ENCODE measurements around the gene HORMAD2. TPM values are rescaled to one million over a fixed set of nuclear protein-coding genes. Genes with fewer than 3 reads are reported as not detected.

HORMAD2 gene
- total and polyA plus RNA-seq, 9 donors, result not detected

- peaks cover 7% of the 10 kb centered on the region for H3K27me3 ChIP-seq (ENCODE audit: control insufficient read depth, insufficient read depth, low read length)
- no peaks in the 10 kb centered on the region for H3K36me3 ChIP-seq (ENCODE audit: control insufficient read depth, insufficient read depth, low read length)
- no peaks in the 10 kb centered on the region for H3K4me1 ChIP-seq (ENCODE audit: control insufficient read depth, insufficient read depth, low read length)
- H3K9me3 ChIP-seq (replicated peaks; ENCODE audit: control insufficient read depth, low read depth, low read length), result no peaks in the 10 kb centered on the region
- no CpG with 5 or more reads among the region's 1 CpG for WGBS (ENCODE audit: insufficient coverage)
- no peak for DNase-seq
- no peak overlapping the region for H3K27ac ChIP-seq (ENCODE audit: low read length)
- no peak overlapping the region for H3K4me3 ChIP-seq (ENCODE audit: low read length)
Measured at GRCh38 chr22:30123463-30123862, 43.2 kb downstream of the HORMAD2 start.

DNA sequence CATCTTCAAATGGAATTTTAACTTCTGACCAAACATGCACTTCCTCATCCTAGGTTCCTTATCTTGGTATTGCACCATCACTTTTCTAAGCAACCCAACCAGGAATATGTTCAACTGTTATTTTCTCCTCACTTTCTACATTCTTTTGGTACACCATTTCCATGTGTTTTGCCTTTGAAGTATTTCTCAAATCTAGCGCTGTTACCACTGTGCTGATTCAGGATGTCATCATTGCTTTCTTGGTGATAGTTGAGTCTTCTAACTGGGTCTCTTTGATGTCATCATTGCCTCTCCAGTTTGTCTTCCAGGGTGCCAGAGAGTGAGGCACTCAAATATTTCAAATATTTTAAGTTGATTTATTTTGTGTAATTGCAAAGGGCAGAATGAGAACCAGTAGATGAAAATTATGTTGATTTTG is 47.5 kb downstream of the HORMAD2 start:
- Histone ChIP-seq H3K36me3 (ENCODE audit: control insufficient read depth, insufficient read depth, low read length) (no peaks in the 10 kb centered on the region), H3K4me1 (ENCODE audit: control insufficient read depth, insufficient read depth, low read length) (no peaks in the 10 kb centered on the region), H3K4me3 (ENCODE audit: low read length) (no peak overlapping the region), H3K27me3 (ENCODE audit: control insufficient read depth, insufficient read depth, low read length) (peaks cover 5% of the 10 kb centered on the region), H3K27ac (ENCODE audit: low read length) (no peak overlapping the region), H3K9me3 (replicated peaks; ENCODE audit: control insufficient read depth, low read depth, low read length) (no peaks in the 10 kb centered on the region)
- WGBS (ENCODE audit: insufficient coverage), result no CpG with 5 or more reads among the region's 1 CpG
- DNase-seq, result no peak

DNA sequence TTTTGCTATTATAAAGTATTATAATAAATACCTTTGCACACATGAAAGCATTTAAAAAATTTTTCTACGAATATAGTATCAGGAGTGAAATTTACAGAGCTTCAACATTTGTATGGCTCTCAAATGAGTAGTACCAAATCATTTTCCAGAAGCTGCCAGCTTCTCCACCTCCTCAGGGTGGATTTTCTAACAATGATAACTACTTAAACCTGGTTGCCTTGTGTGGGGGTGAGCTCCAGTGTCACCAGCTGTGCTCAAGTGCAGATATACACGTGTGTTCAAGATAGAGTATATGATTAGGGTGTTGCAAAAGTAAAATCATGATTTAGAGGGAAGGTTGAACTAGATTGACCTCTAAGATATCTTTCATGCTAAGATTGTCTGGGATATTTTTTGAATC is 48.2 kb downstream of the HORMAD2 start:
- DNase-seq, result no peak
- no peaks in the 10 kb centered on the region for H3K4me1 ChIP-seq (ENCODE audit: control insufficient read depth, insufficient read depth, low read length)
- H3K36me3 ChIP-seq (ENCODE audit: control insufficient read depth, insufficient read depth, low read length), result no peaks in the 10 kb centered on the region
- no peak overlapping the region for H3K27ac ChIP-seq (ENCODE audit: low read length)
- H3K27me3 ChIP-seq (ENCODE audit: control insufficient read depth, insufficient read depth, low read length), result peaks cover 2% of the 10 kb centered on the region
- no peak overlapping the region for H3K4me3 ChIP-seq (ENCODE audit: low read length)
- no peaks in the 10 kb centered on the region for H3K9me3 ChIP-seq (replicated peaks; ENCODE audit: control insufficient read depth, low read depth, low read length)
- no CpG with 5 or more reads among the region's 2 CpGs for WGBS (ENCODE audit: insufficient coverage)

- Histone ChIP-seq H3K27ac (ENCODE audit: low read length) (no peak overlapping the region), H3K4me1 (ENCODE audit: control insufficient read depth, insufficient read depth, low read length) (no peaks in the 10 kb centered on the region), H3K4me3 (ENCODE audit: low read length) (no peak overlapping the region), H3K27me3 (ENCODE audit: control insufficient read depth, insufficient read depth, low read length) (no peaks in the 10 kb centered on the region), H3K36me3 (ENCODE audit: control insufficient read depth, insufficient read depth, low read length) (no peaks in the 10 kb centered on the region), H3K9me3 (replicated peaks; ENCODE audit: control insufficient read depth, low read depth, low read length) (no peaks in the 10 kb centered on the region)
- no peak for DNase-seq
- WGBS (ENCODE audit: insufficient coverage), result no CpG with 5 or more reads among the region's 1 CpG
Measured at GRCh38 chr22:30129636-30130035, 49.4 kb downstream of the HORMAD2 start.

- no peaks in the 10 kb centered on the region for H3K36me3 ChIP-seq (ENCODE audit: control insufficient read depth, insufficient read depth, low read length)
- 60% methylated on average over 2 of the region's 4 CpGs for WGBS (ENCODE audit: insufficient coverage)
- H3K27ac ChIP-seq (ENCODE audit: low read length), result no peak overlapping the region
- H3K27me3 ChIP-seq (ENCODE audit: control insufficient read depth, insufficient read depth, low read length), result no peaks in the 10 kb centered on the region
- no peaks in the 10 kb centered on the region for H3K4me1 ChIP-seq (ENCODE audit: control insufficient read depth, insufficient read depth, low read length)
- H3K4me3 ChIP-seq (ENCODE audit: low read length), result no peak overlapping the region
- no peak for DNase-seq
- no peaks in the 10 kb centered on the region for H3K9me3 ChIP-seq (replicated peaks; ENCODE audit: control insufficient read depth, low read depth, low read length)
Measured at GRCh38 chr22:30132290-30132996, 52.2 kb downstream of the HORMAD2 start.

DNA sequence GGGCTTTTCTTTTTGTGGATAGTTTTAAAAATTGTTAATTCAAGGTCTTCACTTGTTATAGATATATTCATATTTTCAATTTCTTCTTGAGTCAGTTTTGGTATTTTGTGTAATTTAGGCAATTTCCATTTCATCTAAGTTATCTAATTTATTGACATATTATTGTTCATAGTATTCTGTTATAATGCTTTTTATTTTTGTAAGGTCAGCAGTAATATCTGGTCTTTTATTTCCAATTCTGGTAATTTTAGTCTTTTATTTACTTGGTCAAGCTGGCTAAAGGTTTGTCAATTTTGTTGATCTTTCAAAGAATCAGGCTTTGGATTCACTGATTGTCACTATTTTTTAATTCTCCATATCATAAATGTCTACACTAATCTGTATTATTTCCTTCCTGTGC is 60.1 kb downstream of the HORMAD2 start:
- Histone ChIP-seq H3K4me1 (ENCODE audit: control insufficient read depth, insufficient read depth, low read length) (no peaks in the 10 kb centered on the region), H3K27me3 (ENCODE audit: control insufficient read depth, insufficient read depth, low read length) (peaks cover 4% of the 10 kb centered on the region), H3K27ac (ENCODE audit: low read length) (no peak overlapping the region), H3K4me3 (ENCODE audit: low read length) (no peak overlapping the region), H3K36me3 (ENCODE audit: control insufficient read depth, insufficient read depth, low read length) (no peaks in the 10 kb centered on the region), H3K9me3 (replicated peaks; ENCODE audit: control insufficient read depth, low read depth, low read length) (peaks cover 6% of the 10 kb centered on the region)
- no peak for DNase-seq

- no CpG with 5 or more reads among the region's 2 CpGs for WGBS (ENCODE audit: insufficient coverage)
- Histone ChIP-seq H3K9me3 (replicated peaks; ENCODE audit: control insufficient read depth, low read depth, low read length) (peaks cover 6% of the 10 kb centered on the region), H3K4me3 (ENCODE audit: low read length) (no peak overlapping the region), H3K4me1 (ENCODE audit: control insufficient read depth, insufficient read depth, low read length) (no peaks in the 10 kb centered on the region), H3K36me3 (ENCODE audit: control insufficient read depth, insufficient read depth, low read length) (no peaks in the 10 kb centered on the region), H3K27ac (ENCODE audit: low read length) (no peak overlapping the region), H3K27me3 (ENCODE audit: control insufficient read depth, insufficient read depth, low read length) (peaks cover 4% of the 10 kb centered on the region)
- no peak for DNase-seq
Measured at GRCh38 chr22:30143265-30143664, 63.0 kb downstream of the HORMAD2 start.

DNA sequence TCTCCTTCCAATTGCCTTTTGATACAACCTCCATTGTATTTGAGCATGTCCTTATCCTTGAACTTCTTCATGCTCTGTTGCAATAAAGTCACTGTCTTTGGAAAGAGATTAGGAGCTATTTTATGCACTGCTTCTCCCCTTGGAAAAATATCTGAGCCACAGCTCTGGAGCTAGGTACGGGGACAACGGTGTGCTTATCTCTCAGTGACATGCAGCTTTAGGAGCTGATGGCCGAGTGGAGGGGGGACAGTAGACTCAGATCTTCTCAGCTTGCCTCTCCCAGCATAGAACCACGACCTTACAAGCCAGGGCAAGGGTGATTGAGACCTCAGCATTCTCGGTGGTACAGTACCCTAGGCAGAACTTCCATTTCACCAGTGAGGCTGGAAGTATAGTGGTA is 64.1 kb downstream of the HORMAD2 start:
- H3K27me3 ChIP-seq (ENCODE audit: control insufficient read depth, insufficient read depth, low read length), result peaks cover 4% of the 10 kb centered on the region
- H3K4me3 ChIP-seq (ENCODE audit: low read length), result no peak overlapping the region
- no peak overlapping the region for H3K27ac ChIP-seq (ENCODE audit: low read length)
- no peaks in the 10 kb centered on the region for H3K4me1 ChIP-seq (ENCODE audit: control insufficient read depth, insufficient read depth, low read length)
- H3K9me3 ChIP-seq (replicated peaks; ENCODE audit: control insufficient read depth, low read depth, low read length), result peaks cover 7% of the 10 kb centered on the region
- WGBS (ENCODE audit: insufficient coverage), result no CpG with 5 or more reads among the region's 5 CpGs
- no peaks in the 10 kb centered on the region for H3K36me3 ChIP-seq (ENCODE audit: control insufficient read depth, insufficient read depth, low read length)
- DNase-seq, result no peak

- DNase-seq, result no peak
- H3K36me3 ChIP-seq (ENCODE audit: control insufficient read depth, insufficient read depth, low read length), result no peaks in the 10 kb centered on the region
- no CpG with 5 or more reads among the region's 1 CpG for WGBS (ENCODE audit: insufficient coverage)
- peaks cover 2% of the 10 kb centered on the region for H3K9me3 ChIP-seq (replicated peaks; ENCODE audit: control insufficient read depth, low read depth, low read length)
- H3K27ac ChIP-seq (ENCODE audit: low read length), result no peak overlapping the region
- no peaks in the 10 kb centered on the region for H3K27me3 ChIP-seq (ENCODE audit: control insufficient read depth, insufficient read depth, low read length)
- no peaks in the 10 kb centered on the region for H3K4me1 ChIP-seq (ENCODE audit: control insufficient read depth, insufficient read depth, low read length)
- no peak overlapping the region for H3K4me3 ChIP-seq (ENCODE audit: low read length)
Measured at GRCh38 chr22:30150212-30150611, 69.9 kb downstream of the HORMAD2 start.

GRCh38 chr22:30158277-30158676 is 78.0 kb downstream of the HORMAD2 start:
- no peak for DNase-seq
- WGBS (ENCODE audit: insufficient coverage), result no CpG with 5 or more reads among the region's 1 CpG
- Histone ChIP-seq H3K9me3 (replicated peaks; ENCODE audit: control insufficient read depth, low read depth, low read length) (no peaks in the 10 kb centered on the region), H3K27me3 (ENCODE audit: control insufficient read depth, insufficient read depth, low read length) (peaks cover 3% of the 10 kb centered on the region), H3K4me3 (ENCODE audit: low read length) (no peak overlapping the region), H3K27ac (ENCODE audit: low read length) (no peak overlapping the region), H3K36me3 (ENCODE audit: control insufficient read depth, insufficient read depth, low read length) (no peaks in the 10 kb centered on the region), H3K4me1 (ENCODE audit: control insufficient read depth, insufficient read depth, low read length) (peaks cover 2% of the 10 kb centered on the region)
